NB4 (cell line): Measurements from ENCODE around the gene LAMA3.

ENCODE experiments used
- MAX ChIP-seq: IDR thresholded peaks from 2 replicates; pipeline ENCODE4 v1.6.1; 2011; ENCODE audit warnings: low read depth, low read length
- MYC ChIP-seq: IDR thresholded peaks from 2 replicates; pipeline ENCODE4 v1.6.1; 2011; ENCODE audit warnings: low read depth, low read length
- POLR2A ChIP-seq: IDR thresholded peaks from 2 replicates; pipeline ENCODE4 v1.6.1; 2011; ENCODE audit warnings: mild to moderate bottlenecking; ENCODE audit not compliant: insufficient read length; ENCODE audit errors: extremely low read depth
- TF ChIP-seq, protein P1 (sequence below): IDR thresholded peaks from one replicate; pipeline ENCODE4 v1.5.1; 2012; ENCODE audit warnings: low read depth, low read length

GRCh38 chr18:23966909-23967308, 277.7 kb downstream of the LAMA3 start:
- TF ChIP-seq POLR2A (no peak), MYC (no peak), MAX (no peak)
- TF ChIP-seq, protein P1, sequence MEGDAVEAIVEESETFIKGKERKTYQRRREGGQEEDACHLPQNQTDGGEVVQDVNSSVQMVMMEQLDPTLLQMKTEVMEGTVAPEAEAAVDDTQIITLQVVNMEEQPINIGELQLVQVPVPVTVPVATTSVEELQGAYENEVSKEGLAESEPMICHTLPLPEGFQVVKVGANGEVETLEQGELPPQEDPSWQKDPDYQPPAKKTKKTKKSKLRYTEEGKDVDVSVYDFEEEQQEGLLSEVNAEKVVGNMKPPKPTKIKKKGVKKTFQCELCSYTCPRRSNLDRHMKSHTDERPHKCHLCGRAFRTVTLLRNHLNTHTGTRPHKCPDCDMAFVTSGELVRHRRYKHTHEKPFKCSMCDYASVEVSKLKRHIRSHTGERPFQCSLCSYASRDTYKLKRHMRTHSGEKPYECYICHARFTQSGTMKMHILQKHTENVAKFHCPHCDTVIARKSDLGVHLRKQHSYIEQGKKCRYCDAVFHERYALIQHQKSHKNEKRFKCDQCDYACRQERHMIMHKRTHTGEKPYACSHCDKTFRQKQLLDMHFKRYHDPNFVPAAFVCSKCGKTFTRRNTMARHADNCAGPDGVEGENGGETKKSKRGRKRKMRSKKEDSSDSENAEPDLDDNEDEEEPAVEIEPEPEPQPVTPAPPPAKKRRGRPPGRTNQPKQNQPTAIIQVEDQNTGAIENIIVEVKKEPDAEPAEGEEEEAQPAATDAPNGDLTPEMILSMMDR, result no peak
